Cardiac septum (tissue), 1 donor: ENCODE measurements around the gene SDK1. TPM values are rescaled to one million over a fixed set of nuclear protein-coding genes. Genes with fewer than 3 reads are reported as not detected.

Experiments
- DNase-seq: peaks from one replicate; pipeline ENCODE4 v3.0.0-alpha.2; 2020; ENCODE audit warnings: low spot score
- intact Hi-C: fragments of 100-400 bp; cut with DNase I; formaldehyde crosslinking; loops from one replicate; pipeline ENCODE4 v1.14.0; 2022
- total RNA-seq: library from RNA; stranded (reverse); fragmentation: NEBNext Ultra II Directional; extraction: Animal tissue kit (Norgen Biotek cat#: 25700); gene quantifications from one replicate; pipeline ENCODE4 v1.2.1, GENCODE V29; 2021
- donor health status: DM: no; HTN: no; CAD: no.

Gene SDK1
- total RNA-seq, 1 donor from 2014 or later: 0.32 TPM

DNA sequence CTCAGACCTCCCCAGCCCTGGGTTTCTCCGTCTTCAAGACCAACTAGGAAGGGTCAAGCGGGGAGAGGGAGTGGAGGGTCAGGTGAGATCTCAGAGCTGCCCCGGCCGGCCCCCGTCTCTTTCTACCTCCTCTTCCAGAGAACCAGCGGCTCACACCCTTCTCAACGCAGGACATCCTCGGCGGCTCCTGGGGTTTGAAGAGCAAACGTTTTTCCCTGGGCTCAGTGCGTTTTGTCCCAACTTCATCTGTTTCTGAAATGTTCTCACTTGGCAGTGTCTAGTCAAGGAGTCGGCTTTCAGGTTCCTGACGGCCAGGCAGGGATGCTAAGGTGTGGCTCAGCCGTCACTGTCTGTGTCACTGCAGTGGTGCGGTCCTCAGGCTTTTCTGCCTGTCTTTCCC is 964.6 kb downstream of the SDK1 start:
- intact Hi-C loops: no loop called here
- DNase-seq: peak; percentile 43

DNA sequence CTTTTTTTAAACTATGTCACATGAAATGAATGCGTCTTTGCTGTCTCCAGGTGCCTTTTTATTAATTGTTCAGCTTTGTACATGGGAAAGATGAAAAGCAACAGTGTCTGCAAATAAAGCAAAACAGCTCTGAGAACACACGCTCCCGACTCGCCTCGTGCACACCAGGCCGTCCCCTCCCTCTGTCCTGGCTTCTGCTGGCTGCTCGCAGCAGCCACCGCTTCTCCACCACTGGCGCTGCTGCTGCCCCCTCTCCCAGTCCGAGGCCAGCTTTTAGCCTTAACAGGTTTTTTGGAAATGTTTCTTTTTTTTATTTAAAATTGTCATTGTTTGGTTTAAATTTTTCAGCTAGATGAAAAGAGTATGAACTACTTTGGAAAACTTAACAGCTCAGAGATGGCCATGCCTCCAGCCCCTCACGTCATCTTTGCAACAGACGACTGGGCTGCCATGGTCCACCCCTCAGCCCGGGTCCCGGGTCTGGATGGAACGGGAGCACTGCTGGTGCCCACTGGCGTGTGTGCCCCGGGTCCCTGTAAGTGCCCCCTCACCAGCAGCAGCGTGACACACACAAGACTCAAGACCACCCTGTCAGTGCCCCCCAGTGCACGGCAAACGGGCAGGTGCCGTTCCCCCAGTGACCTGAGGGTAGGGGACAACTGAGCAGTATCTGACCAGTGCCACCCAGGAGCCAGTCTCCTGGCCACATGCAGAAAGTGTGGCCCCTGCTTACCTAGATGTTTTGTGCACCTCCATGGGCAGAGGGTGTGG is 965.4 kb downstream of the SDK1 start:
- peak; percentile 56 for DNase-seq
- intact Hi-C loops: no loop called here

DNA sequence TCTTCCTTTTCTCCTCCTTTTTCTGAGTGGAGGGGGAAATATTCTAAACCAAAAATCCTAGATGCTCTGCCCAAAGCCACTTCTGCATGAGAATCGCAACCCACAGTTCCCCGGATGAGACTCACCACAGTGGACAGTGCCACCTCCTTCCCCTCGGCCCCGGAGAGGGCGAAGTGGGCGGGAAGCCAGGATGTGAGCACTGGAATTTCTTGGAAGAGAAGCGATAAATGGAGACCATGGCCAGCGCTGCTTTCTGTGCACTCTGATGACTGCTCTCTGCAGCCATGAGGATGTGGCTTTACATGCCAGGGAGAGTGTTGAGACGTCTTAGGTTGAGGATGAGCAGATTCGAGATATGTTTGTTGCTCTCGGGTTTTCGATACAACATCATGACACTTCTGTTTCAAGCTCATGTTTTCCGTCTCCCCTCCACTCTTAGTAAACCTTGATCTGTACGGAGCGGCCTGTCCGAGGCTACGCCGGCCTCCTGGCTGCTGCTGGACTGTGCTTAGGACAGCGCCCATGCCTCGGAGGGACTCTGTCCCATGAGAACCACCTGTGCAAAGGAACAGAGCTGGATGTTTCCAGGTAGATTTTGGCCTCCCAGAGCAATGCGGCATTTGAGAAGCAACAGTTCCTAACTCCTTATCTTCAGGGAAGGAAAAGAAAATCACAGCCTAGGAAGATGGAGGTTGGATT is 966.4 kb downstream of the SDK1 start:
- intact Hi-C loops: no loop called here
- DNase-seq: peak; percentile 51

DNA sequence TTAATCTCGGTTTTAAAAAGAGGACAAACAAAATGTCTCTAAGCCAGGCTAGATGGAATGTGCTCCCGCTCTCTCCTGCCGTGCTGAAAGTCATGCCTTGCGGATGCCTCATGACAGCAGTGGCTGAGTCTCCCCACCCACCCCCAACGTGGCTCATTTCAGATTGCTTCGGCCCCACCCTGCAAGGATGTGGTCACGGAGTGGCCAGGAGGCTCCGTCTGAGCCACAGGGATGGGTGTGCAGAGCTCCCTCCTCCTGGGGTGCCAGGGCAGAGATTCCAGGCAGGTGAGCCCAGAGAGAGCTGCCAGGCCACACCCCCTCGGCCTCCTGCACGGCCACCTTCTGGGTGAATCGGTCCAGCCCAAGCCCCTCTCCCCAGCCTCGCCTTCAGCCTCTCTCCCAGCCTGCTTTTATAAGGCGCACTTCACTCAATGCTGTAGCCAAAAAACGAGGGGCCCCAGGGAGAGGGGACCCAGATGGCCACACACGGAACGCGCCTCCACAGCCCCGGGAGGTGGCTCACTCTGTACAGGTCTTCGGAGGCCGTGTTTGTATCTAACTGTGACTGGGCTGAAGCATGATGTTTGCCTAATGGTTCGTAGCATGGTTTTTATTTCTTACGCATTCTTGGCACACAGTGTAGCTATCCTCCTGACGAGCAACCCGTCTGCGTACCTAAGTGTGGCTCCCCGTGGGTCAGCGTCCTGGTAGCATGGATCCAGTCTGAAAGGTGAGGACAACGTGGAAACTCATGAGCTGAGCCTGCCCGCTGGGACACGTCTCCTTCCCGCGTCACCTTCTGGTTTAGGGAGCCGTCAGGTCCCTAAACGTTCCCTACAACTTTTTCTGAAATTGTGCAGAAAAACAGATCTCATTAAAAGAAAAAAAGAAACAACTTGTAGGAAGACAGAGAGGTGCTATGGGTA is 967.3 kb downstream of the SDK1 start:
- intact Hi-C loops: no loop called here

DNA sequence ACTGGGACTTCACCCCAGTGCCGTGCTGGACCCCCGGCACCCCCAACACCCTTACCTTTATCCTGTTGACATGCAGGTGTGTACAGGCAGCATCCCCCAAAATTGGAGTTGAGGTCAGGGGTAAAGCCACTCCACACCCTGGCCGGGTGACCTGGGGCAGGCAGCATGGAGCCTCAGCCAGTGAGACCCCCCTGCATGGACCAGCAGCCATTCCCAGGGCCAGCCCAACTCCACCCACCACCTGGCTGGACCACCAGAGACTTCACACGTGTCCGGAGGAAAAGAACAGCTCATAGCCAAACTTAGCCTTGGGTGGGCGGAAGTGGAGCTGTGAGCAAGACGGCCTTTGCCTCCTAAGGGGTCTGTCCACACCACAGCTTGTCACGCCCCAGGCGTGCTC is 968.0 kb downstream of the SDK1 start:
- intact Hi-C loops: no loop called here
- peak; percentile 49 for DNase-seq

More for the DNA sequence above, 967.3 kb downstream of the SDK1 start:
- peak; percentile 47 for DNase-seq

DNA sequence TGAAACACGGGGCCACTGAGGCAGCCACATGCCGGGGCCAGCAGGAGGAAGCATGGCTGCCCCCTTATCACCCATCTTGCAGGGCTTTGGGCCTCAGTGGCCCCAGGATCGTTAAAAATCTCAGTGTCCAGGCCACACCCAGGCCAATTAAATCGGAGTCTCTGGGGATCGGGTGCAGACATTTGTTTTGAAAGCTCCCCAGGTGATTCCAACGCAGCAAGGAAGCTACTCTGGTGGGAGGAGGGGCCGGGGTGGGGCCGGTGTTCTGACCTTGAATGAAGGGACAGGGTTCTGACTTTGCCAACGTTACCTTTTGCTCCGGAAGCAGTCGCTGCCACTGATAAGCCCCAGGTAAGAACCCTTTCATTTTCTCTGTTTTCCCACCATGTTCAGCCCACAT is 968.7 kb downstream of the SDK1 start:
- intact Hi-C loops: no loop called here
- DNase-seq: no peak

DNA sequence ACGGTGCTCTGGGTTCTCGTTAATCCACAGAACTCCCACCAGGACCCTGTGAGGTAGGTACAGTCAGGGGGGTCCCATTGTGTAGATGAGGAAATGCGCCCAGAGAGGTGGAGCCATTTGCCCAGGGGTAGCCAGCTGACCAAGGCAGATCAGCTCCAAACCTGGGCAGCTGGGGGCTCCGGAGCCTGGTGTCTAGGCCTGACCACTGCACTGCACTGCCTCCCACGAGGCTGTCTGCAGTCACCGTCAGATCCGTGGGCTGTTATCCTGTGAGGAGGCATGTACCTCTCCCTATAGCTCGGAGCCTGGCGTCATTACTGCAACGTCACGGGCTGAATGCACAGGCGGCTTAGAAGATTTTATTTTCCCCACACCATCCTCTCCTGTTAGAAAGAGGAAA is 969.2 kb downstream of the SDK1 start:
- intact Hi-C loops: no loop called here
- no peak for DNase-seq

DNA sequence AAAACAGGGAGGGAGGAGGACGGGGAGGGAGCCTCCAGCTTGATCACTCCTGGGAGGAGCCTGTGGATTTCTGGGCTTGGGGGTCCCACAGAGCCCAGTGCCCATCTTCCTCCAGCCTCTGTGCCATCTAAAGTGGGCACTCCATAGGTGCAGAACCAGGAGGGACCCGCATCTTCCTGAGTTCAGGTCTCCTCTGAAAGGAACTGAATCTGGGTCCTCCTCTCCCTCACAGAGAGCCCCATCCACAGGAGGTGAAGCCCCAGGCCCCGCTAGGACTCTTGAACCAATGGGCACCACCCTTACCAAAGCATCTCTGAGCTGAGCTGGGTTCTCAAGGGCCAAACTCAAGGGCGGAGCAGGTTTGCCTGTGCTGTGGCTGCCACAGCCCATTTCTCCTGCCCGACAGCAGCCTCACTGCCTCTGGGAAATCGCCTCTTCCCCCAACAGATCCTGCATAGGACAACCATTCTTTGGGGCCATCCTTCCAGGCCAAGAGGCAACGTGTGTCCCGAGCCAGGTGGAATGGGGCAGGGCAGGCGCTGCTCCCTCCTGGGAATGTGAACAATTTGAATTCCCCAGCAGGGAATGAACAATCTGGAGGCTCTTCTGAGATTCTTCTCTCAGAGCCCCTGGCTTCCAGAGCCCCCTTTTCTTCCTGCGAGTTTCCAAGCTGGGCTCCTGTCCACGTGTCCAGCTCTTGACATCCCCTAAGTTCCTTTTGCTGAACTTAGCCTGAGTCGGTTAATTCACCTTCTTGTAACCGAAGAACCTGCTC is 970.1 kb downstream of the SDK1 start:
- DNase-seq: peak; percentile 67
- intact Hi-C loops: no loop called here

DNA sequence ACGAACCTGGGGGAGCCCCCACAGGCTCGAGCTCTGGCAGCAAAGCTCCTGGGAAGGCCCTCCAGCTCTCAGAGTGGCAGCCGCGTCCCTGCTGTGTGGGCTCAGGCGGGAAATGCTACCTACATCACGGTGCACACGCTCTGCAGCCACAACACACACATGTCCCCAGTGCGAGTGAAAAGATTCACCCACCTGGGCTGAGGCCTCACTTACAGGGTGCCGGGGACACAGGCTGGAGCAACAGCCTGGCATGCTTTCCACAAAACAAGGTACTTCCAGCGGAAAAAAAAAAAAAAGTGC is 970.6 kb downstream of the SDK1 start:
- peak; percentile 72 for DNase-seq
- intact Hi-C loops: no loop called here

DNA sequence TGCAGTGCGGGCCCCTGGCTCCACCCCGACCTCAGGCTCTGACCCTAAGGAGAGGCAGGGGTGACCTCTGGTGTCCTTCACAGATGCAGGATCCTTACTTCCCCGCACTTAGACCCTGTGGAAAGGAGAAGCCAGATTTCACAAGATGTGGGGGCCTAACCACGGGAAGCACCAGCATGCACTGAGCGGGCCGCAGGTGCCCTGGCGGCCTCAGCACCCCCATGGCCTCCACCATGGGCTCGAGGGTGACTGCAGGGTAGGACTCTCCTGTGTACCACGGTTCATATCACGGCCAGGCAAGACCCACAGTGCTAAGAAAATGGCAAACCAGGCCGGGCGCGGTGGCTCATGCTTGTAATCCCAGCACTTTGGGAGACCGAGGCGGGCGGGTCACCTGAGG is 971.1 kb downstream of the SDK1 start:
- intact Hi-C loops: no loop called here
- DNase-seq: no peak

DNA sequence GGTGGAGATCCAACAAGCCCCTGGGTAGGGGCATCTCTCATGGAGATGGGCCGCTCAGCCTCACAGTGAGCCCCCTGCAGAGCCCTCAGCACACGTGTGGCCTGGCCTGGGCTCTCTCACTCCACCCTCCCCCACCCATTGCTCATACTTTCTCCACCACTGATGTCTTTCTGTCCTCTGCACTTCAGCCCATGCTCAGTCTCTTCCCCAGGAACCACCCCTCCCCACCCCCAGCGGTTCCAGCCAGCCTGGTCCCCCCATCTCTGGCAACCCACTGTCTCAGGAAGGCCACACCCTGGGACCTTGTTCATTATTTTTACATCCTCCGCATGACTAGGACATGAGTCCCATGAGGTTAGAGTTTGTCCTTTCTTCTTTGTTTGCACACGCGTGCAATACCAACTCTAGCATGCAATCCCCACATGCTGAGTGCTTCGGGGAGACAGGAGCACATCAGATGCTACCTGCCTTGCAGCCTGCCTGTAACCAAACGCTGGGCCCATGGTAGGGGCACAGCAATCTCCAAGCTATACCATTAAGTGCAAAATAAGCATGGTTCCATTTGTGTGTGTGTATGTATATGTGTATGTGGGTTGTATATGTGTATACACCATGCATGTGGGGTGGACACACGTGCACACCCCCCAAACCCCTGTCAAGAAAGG is 972.6 kb downstream of the SDK1 start:
- intact Hi-C loops: no loop called here
- DNase-seq: no peak

DNA sequence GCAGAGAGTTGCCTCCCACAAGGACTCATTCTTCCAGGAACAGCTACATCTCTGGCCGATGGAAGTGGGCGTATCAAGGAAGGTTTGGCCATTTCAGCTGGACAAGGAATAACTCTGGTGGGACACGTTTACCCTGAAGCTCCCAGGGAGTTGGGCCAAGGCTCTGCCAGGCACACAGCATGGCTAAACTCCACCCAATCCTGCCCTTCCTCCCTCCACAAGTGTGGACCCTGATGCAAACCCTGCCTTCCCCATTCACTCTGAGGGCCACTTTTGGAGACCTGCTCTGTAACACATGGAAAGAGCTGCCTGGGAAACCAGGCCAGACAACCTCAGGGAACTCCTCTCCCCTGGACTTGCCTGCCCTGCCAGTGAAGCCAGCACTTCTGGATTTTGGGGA is 973.2 kb downstream of the SDK1 start:
- no peak for DNase-seq
- intact Hi-C loops: no loop called here

DNA sequence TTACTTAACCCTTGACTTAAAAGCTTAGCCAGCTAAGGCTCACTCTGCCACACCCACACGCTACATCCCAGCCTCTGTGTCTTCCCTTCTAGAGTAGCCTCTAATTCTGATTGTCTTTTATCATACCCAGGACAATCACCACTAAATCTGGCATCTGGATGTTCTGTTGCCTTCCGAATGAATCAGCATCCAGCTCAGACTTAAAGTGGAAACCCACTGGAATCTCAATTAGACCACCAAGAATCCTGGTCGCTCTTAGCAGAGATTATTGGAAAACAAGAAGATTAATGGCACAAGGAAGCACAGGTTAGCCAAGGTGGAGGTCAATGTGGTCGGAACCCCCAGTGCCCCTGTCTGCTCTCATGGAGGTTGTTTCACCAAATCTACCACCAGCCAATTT is 976.9 kb downstream of the SDK1 start:
- DNase-seq: no peak
- intact Hi-C loops: no loop called here

DNA sequence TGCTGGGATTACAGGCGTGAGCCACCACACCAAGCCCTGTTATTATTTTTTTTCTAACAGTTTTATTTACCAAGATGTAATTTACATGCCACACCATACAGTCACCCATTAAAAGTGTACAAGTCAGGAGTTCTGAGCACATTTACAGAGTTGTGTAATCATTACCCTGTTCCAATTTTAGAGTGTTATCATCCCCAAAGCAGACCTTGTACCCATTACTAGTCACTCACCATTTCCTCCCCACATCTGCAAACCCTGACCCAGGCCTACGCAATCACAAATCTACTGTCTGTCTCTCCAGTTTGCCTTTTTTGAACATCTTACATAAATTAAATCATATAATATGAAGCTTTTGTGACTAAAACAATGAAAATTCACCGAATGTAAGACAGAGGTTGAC is 978.2 kb downstream of the SDK1 start:
- intact Hi-C loops: no loop called here
- DNase-seq: no peak

DNA sequence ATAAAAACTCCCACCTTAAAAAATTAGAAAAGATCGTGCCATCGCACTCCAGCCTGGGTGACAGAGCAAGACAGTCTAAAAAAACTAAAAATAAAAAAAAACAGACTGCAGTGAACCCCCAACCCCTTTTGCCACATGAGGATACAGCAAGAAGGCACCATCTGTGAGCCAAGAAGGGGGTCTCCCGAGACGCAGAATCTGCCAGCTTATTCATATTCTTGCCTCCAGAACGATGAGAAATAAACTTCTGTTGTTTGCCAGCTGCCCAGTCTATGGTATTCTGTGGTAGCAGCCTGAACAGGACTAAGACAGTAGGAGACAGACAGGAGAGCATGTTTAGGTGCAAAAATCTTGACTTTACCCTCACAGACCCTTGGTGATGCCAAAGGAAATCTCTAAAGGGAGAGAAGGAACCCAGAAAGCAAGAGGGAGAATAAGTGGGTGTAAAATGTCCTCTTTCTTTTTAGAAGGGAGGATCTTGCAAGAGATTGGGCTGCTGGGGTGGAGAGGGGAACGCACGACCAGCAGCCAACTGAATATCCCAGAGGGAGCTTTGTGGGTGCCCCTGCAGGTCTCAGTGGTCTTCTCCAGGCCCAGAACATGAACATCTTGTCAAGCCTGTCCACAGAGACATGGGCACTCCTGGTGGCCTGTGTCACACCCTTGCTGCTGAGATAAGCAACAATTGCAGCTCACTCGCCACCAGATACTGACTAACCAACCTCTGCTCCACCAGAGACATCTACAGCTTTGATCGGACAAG is 980.4 kb downstream of the SDK1 start:
- intact Hi-C loops: no loop called here
- peak; percentile 7 for DNase-seq

DNA sequence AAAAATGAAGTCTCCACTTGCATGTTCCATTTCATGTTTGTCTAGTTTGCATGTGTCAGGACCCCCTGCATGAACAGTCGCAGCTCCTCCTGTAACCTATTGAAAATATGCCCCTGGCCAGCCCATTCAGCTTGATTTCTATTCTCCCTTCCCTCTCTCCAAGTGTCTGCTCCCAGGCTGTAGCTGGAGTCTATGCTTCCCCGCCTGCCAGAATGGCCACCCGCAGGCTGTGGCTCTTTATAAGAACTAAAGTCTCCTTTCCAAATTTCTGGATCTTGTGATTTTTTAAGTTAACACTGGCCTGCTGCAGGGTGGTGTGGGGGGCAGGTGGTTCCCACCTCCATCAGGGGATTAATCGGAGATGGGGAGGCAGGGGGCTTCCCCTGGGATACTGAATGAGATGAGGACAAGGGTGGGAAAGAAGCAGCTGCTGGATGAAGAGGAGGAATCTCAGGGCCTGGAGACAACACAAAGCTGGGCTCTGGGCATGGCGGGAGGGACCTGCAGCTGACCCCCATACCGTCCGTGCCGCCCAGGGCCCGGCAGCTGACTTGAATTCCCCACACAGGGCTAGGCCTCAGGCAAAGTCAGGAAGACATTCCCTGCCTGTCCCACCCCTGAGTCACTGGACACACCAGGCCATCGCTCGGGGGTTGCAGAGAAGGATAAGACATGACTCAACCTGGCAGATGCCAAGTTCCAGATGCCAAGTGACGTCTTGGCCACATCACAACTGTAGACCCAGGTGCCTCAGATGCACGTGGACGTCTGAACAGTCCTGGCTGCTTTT is 981.6 kb downstream of the SDK1 start:
- DNase-seq: peak; percentile 65
- intact Hi-C loops: no loop called here

DNA sequence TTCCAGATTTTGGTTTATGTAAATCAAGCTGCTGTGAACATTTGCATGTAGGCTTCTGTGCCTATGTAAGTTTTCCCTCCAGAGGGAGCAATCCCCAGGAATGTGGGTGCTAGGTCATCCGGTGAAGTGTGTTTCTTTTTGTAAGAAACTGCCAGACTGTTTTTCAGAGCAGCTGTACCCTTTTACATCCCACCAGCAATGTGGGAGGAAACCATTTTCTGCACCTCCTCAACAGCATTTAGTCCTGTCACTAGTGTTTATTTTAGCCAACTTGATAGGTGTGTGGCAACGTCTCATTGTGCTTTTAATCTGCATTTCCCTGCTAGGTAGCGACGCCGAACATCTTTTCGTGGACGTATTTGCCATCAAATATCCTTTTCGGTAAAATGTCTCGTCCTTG is 985.3 kb downstream of the SDK1 start:
- DNase-seq: peak; percentile 19
- intact Hi-C loops: no loop called here
